Measurements from ENCODE around the gene SCMH1.
"Not testable (repeated sequence)": the region's sequence is repeated elsewhere in the genome, so short reads cannot be mapped to it uniquely, and the experiment has no call there.

The SCMH1 gene

DNA sequence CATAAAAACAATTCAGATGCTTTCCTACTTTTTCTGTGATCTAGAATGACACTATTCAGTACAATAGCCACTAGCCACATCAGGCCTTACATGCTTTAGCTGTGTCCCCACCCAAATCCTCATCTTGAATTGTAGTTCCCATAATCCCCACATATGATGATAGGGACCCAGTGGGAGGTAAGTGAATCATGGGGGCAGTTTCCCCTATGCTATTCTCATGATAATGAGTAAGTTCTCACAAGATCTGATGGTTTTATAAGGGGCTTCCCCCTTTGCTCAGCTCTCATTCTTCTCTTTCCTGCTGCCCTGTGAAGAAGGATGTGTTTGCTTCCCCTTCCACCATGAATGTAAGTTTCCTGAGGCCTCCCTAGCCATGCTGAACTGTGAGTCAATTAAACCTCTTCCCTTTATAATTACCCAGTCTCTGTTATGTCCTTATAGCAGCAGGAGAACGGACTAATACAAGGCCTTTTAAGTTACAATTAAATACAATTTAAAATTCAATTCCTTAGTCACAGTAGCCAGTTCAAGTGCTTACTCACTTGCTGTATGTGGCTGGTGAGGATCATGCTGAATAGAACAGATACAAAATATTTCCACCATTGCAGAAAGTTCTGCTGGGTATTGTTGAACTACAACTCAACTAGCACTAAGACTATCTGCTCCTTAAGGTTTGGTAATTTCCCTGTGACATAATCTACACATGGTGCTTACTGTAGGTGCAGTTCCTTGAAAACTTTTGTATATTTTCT lies 106.7 kb downstream of the SCMH1 start:
- DNase-seq (ENCODE audit: insufficient read length, low spot score) (no peak), FAIRE-seq (no peak)
- TF ChIP-seq POLR2A (IDR thresholded peaks at IDR 0.05; ENCODE audit: low read depth, low read length) = no peak

DNA sequence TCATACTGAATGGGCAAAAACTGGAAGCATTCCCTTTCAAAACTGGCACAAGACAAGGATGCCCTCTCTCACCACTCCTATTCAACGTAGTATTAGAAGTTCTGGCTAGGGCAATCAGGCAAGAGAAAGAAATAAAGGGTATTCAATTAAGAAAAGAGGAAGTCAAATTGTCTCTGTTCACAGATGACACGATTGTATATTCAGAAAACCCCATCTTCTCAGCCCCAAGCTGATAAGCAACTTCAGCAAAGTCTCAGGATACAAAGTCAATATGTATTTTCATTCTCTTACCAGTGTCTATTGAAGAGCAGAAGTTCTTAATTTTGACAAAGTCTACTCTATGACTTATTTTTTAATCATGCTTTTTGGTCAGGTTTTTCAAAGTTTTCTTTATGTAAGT lies 107.8 kb downstream of the SCMH1 start:
- FAIRE-seq = not testable (repeated sequence)

DNA sequence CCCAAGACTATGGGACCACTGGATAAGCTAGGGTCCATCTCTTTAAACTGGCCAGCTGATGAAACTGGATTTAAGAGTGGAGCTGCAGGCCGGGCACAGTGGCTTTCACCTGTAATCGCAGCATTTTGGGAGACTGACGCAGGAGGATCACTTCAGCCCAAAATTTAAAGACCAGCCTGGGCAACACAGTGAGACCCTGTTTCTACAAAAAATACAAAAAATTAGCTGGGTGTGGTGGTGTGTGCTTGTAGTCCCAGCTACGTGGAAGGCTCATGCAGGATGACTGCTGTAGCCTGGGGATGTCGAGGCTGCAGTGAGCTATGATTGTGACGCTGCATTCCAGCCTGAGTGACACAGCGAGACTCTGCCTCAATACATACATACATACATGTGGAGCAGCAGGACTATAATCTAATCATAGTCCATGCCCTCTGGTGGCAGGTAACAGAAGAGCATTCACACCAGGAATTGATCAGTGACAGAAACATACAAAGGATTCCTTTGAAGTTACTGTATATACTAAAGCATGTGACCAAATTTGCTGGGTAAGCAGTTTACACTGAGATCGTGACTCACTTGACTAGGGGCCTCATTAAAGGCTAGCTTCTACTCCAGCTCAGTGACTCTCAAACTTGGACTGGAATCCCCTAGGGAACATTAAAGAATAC lies 119.1 kb downstream of the SCMH1 start:
- FAIRE-seq (peak; percentile 99), DNase-seq (ENCODE audit: insufficient read length, low spot score) (peak; percentile 60)
- no peak for TF ChIP-seq POLR2A (IDR thresholded peaks at IDR 0.05; ENCODE audit: low read depth, low read length)

More for the DNA sequence above, 107.8 kb downstream of the SCMH1 start:
- not testable (repeated sequence) for DNase-seq (ENCODE audit: insufficient read length, low spot score)

DNA sequence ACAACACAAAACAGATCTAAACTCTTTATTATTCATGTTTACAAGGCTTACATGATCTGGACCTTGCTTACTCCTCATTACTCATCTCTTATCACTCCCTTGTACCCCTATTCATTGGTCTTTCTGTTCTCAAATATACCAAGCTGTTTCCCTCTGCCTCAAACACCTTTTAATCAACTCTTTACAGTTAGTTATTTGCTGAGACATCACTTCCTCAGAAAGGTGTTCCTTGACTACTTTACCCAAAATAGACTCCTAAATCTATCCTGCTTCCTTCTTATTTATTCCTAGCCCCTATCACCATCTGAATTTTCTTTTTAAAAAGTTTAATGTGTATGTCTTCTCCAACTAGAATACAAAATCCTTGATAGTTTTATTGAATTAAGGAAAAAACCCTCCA lies 120.0 kb downstream of the SCMH1 start:
- no peak for FAIRE-seq
- TF ChIP-seq POLR2A (IDR thresholded peaks at IDR 0.05; ENCODE audit: low read depth, low read length) = no peak
- no peak for DNase-seq (ENCODE audit: insufficient read length, low spot score)

DNA sequence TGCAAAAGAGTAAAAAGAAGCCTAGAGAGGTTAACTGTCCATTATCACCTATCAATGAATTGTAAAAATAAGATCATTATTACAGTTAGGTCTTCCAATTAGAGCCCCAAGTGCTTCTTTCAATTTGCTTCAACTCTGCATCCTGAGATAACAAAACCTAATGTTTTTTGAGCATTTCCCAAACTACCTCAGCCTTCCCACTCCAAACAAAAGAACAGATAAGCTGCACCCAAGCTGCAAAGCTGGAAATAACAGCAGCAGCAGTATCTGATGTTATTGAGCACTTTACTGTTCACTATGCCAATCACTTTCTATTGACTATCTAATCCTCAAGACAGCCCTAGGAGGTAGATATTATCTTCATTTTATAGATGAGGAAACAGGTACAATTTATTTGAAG lies 123.5 kb downstream of the SCMH1 start:
- TF ChIP-seq POLR2A (IDR thresholded peaks at IDR 0.05; ENCODE audit: low read depth, low read length) = no peak
- FAIRE-seq (peak; percentile 38), DNase-seq (ENCODE audit: insufficient read length, low spot score) (no peak)

DNA sequence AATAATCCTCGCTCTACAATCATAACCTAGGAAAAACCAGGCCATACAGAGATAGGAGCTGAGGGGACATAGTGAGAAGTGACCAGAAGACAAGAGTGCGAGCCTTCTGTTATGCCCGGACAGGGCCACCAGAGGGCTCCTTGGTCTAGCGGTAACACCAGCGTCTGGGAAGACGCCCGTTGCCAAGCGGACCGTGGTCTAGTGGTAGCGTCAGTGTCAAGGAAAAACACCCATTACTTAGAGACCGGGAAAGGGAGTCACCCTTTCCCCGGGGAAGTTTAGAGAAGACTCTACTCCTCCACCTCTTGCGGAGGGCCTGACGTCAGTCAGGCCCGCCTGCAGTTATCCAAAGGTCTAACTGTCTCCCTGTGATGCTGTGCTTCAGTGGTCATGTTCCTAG lies 124.9 kb downstream of the SCMH1 start:
- DNase-seq (ENCODE audit: insufficient read length, low spot score); FAIRE-seq: not testable (repeated sequence)

DNA sequence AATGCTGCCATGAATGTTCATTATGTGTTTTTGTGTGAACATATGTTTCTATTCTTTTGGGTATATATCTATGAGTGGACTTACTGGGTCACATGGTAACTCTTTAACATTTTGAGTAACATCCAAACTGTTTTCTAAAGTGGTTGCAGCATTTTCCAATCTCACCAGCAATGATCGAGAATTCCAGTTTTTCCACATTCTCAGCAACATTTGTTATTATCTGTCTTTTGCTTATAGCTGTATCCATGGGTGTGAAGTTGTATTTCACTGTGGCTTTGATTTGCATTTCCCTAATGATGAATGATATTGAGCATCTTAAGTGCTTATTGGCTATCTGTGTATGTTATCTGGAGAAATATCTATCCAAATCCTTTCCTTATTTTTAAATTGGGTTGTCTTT lies 131.4 kb downstream of the SCMH1 start:
- FAIRE-seq = no peak
- no peak for TF ChIP-seq POLR2A (IDR thresholded peaks at IDR 0.05; ENCODE audit: low read depth, low read length)
- no peak for DNase-seq (ENCODE audit: insufficient read length, low spot score)

DNA sequence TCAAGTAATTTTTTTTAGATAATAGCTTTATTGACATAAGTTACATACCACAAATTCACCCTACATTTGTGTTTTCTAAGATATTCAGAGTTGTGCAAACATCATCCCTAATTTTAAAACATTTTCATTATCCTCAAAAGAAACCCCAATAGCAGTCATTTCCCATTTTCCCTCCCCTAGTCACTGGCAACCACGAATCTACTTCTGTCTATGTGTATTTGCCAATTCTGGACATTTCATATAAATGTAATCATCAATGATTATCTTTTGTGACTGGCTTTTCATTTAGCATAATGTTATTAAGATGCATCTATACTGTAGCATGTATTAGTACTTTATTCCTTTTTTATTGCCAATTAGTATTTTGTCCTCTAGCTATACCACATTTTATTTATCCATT lies 131.8 kb downstream of the SCMH1 start:
- TF ChIP-seq POLR2A (IDR thresholded peaks at IDR 0.05; ENCODE audit: low read depth, low read length) = no peak
- FAIRE-seq (no peak), DNase-seq (ENCODE audit: insufficient read length, low spot score) (no peak)

DNA sequence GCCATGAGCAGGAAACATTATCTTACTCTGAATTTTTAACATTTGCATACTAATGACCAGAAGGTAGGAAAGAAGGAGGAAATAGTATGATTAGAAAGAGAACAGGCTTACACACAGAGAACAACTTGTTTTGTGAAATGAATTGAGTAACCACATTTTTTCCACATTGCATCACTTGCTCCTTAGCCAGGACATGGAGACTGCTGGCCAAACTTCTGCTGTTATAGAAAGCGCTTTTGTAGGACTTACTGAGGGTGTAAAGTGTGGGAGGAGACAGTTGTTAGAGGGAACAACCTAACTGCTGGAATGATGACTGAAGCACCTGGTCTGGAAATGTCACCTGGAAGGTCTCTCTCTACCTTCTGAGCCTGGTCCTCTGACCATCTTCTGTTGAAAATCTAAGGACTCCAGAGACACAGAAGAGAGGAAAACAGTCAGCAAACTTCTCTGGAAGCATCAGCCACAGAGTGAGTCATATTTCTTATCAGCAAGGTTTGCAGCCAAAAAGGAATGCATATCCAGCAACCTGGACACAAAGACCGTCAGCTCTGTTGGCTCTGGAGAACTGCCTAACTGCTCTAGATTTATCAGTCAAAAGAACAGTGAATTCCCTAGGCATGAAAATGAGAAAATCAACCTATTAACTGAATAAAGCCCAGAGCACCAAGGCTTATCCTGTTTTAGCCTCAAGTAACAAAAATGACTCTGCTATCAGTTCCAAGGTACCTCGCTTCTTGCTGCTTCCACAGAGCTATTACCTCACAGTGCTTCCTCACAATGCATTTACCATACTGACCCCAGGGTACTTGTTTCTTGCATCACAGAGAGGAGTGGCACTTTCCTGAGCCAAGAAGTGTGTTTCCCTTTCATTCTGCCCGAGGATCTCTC lies 132.6 kb downstream of the SCMH1 start:
- peak; percentile 99 for FAIRE-seq
- DNase-seq (ENCODE audit: insufficient read length, low spot score) = peak; percentile 40
- no peak for TF ChIP-seq POLR2A (IDR thresholded peaks at IDR 0.05; ENCODE audit: low read depth, low read length)

DNA sequence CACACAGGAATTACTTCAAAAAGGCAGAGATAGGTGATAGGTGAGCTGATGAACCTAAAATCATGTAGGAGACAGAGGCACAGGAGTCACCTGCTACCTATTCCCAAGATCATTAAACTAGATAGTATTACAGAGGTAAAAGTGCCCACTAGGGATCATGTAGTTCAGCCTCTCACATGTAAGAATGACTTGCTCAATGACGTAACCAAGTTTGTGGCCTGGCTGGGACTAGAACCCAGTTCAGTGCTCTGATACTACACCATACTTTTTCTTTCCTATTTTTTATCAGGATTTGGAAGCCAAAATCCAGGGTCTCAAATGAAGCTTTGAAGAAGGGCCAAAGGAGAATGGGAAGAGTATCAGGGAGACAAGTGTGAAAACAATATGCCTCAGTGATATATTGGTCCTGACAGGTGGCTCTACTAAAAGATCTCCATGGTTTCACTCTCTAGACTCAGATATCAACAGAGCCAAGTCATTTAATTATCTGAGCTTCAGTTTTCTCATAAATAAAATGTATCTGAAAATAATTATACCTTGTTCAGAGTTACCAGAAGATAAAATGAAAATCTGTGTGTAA lies 133.3 kb downstream of the SCMH1 start:
- TF ChIP-seq POLR2A (IDR thresholded peaks at IDR 0.05; ENCODE audit: low read depth, low read length) = no peak
- FAIRE-seq (no peak), DNase-seq (ENCODE audit: insufficient read length, low spot score) (no peak)

DNA sequence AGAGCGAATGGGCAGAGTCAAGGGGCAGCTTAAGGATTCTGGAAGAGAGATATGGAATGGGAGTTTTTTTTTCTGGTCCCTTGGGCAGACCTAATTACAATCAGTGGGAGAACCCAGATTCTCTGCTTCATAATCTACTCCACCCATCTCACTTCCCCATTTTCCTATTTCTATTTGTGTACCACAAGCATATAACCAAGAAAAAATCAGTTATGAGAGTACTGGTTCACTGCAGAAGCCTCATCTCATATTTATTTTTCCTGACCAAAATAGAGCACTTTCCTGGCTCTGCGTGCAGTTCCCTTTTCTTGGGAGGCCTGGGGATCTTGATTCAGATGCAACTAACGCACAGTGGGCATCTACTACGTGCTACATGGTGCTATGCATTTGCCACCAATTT lies 138.3 kb downstream of the SCMH1 start:
- FAIRE-seq = no peak
- TF ChIP-seq POLR2A (IDR thresholded peaks at IDR 0.05; ENCODE audit: low read depth, low read length) = no peak
- DNase-seq (ENCODE audit: insufficient read length, low spot score) = no peak

DNA sequence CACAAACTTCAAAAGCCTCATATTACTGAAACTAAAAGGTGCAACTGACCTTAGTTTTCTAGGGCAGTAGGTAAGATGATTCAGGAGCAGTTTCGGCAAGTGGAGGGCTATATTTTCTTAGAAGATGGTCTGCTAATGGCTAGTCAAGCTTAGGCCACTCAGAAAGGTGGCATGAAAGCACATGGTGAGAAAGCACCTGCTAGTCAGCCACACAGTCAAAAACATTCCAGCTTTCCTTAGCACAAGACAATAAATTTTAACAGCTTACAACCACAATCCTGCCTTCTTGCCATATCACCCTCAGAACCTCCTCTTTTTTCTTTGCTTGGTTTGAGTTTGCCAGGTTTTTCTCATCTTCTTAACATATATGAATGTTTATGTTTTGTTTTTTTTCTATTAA lies 139.5 kb downstream of the SCMH1 start:
- DNase-seq (ENCODE audit: insufficient read length, low spot score) = no peak
- no peak for TF ChIP-seq POLR2A (IDR thresholded peaks at IDR 0.05; ENCODE audit: low read depth, low read length)
- no peak for FAIRE-seq

DNA sequence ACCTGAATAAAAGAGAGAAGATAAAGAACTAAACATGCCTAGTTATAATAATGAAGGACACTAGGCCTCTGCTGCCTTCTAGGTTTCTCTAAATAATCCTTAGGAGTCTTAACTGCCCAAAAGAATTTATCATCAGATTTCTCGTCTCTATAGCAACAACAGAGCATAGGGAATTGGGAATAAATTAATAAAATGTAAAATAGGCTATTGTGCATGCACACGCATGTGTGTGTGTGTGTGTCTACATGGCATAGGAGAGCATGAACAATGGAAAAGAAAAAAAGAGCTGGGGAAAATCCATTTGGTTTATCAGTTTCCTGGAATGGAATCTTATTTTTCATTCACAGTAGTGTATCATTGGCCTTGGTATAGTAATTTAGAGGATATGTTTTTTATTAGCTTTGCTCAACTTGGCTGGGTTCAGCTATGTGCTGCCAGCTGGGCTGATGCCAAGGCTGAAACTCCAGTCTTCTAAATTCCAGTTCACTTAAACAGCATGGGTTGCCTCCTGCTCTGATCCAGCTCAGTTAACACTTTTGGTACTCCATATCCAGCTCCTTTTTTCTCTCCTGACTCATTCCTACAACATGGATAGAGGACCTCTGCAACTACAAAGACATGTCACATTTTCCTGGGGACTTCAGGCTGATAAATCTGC lies 140.0 kb downstream of the SCMH1 start:
- FAIRE-seq (peak; percentile 96), DNase-seq (ENCODE audit: insufficient read length, low spot score) (peak; percentile 25)
- TF ChIP-seq POLR2A (IDR thresholded peaks at IDR 0.05; ENCODE audit: low read depth, low read length) = no peak

Measured in H54 (cell line).